ENCODE measurements around the gene WHRN.

The WHRN gene

GRCh38 chr9:114459464-114459863 is 45.8 kb downstream of the WHRN start:
- TF ChIP-seq POLR2A (IDR thresholded peaks at IDR 0.05; ENCODE audit: extremely low read depth, insufficient read length) (no peak), CTCF (IDR thresholded peaks at IDR 0.05; ENCODE audit: low read depth, low read length) (no peak)
- DNase-seq (ENCODE audit: low read depth) = no peak
- H3K4me3 ChIP-seq (ENCODE audit: low read depth, low read length) = no peak overlapping the region

GRCh38 chr9:114456929-114457328 is 48.3 kb downstream of the WHRN start:
- no peak for DNase-seq (ENCODE audit: low read depth)
- H3K4me3 ChIP-seq (ENCODE audit: low read depth, low read length) = no peak overlapping the region
- TF ChIP-seq MYC (IDR thresholded peaks at IDR 0.05; ENCODE audit: low read depth, low read length) (no peak), CTCF (IDR thresholded peaks at IDR 0.05; ENCODE audit: low read depth, low read length) (no peak), POLR2A (IDR thresholded peaks at IDR 0.05; ENCODE audit: extremely low read depth, insufficient read length) (no peak), MAX (IDR thresholded peaks at IDR 0.05; ENCODE audit: low read depth, low read length) (no peak)

GRCh38 chr9:114454652-114455051 is 50.6 kb downstream of the WHRN start:
- H3K4me3 ChIP-seq (ENCODE audit: low read depth, low read length) = no peak overlapping the region
- no peak for DNase-seq (ENCODE audit: low read depth)
- TF ChIP-seq POLR2A (IDR thresholded peaks at IDR 0.05; ENCODE audit: extremely low read depth, insufficient read length) (no peak), CTCF (IDR thresholded peaks at IDR 0.05; ENCODE audit: low read depth, low read length) (no peak), MAX (IDR thresholded peaks at IDR 0.05; ENCODE audit: low read depth, low read length) (no peak), MYC (IDR thresholded peaks at IDR 0.05; ENCODE audit: low read depth, low read length) (no peak)

- no peak for DNase-seq (ENCODE audit: low read depth)
- no peak overlapping the region for H3K4me3 ChIP-seq (ENCODE audit: low read depth, low read length)
Observed at GRCh38 chr9:114452219-114453165, 52.8 kb downstream of the WHRN start.

GRCh38 chr9:114451707-114452031 is 53.6 kb downstream of the WHRN start:
- no peak overlapping the region for H3K4me3 ChIP-seq (ENCODE audit: low read depth, low read length)
- TF ChIP-seq CTCF (IDR thresholded peaks at IDR 0.05; ENCODE audit: low read depth, low read length) (no peak), POLR2A (IDR thresholded peaks at IDR 0.05; ENCODE audit: extremely low read depth, insufficient read length) (no peak), MAX (IDR thresholded peaks at IDR 0.05; ENCODE audit: low read depth, low read length) (no peak), MYC (IDR thresholded peaks at IDR 0.05; ENCODE audit: low read depth, low read length) (no peak)
- DNase-seq (ENCODE audit: low read depth) = no peak

More at GRCh38 chr9:114452219-114453165, 52.8 kb downstream of the WHRN start:
- TF ChIP-seq MAX (IDR thresholded peaks at IDR 0.05; ENCODE audit: low read depth, low read length) = no peak
- TF ChIP-seq MYC (IDR thresholded peaks at IDR 0.05; ENCODE audit: low read depth, low read length) = no peak
- no peak for TF ChIP-seq CTCF (IDR thresholded peaks at IDR 0.05; ENCODE audit: low read depth, low read length)

All from NB4 (cell line).